G401 (cell line): ENCODE results near the gene CARMIL1. TPM values are rescaled to one million over a fixed set of nuclear protein-coding genes. Genes with fewer than 3 reads are reported as not detected.
A peak's percentile ranks its signal among the peaks of the same experiment; 100 is the strongest.

ENCODE experiments used
- DNase-seq: peaks from one replicate; pipeline ENCODE4 v3.0.0-alpha.2; 2015; ENCODE audit warnings: low spot score
- in situ Hi-C: cut with HindIII; loops from 2 replicates; pipeline ENCODE4 v1.10.0; 2016; ENCODE audit warnings: low sequenced_read_pairs, mixed read lengths
- total RNA-seq: library from RNA; depleted of rRNA; stranded (reverse); fragments of >200 nt; shearing (Covaris generic); gene quantifications from 2 replicates; pipeline ENCODE4 v1.2.3, GENCODE V29; 2014

Gene CARMIL1
- total RNA-seq, 1 experiment from 2014 or later, result 0.20 TPM

DNA sequence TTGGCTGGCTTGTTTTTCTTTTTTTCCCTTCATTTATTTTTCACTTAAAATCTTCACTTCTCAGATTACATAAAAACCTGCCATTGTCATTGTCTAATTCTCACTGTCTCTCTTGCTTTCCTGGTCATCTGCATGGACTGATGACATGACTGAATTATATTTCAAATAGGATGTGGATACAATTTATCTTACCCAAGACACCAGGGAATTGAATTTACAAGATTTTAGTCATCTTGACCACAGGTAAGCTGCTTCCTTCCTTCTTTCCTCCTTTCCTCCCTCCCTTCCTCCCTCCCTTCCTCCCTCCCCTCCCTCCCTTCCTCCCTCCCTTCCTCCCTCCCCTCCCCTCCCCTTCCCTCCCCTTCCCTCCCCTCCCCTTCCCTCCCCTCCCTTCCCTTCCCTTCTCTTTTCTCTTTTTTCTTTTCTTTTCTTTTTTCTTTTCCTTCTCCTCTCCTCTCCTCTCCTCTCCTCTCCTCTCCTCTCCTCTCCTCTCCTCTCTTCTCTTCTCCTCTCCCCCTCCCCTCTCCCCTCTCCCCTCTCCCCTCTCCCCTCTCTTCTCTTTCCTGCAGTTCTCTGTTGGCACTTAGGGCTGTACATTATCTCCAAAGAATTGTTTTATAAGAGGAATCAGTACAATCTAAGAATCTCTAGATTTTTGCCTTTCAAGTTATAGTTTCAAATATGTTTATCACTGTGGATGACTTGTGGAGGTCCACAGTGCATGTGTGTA lies 171.5 kb downstream of the CARMIL1 start:
- in situ Hi-C loops, result no loop called here
- DNase-seq, result no peak

DNA sequence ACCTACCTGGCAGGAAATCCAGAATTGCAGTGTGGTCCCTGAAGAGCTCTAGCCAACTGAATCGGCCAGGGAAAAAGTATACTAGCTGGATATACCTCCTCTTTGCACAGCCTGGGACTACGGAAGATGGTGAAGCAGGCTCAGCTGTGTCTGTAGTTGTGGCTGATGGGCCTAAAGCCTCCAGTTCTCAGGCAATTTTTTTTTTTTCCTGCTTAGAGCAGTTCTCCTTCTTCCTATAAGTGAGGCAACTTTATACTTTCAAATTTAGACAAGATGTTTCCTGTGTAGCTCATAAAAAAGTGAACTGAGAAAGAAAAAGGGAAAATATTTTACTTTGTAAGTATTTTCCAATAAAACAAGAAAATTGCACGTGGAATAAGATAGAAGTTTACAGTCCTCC lies 172.9 kb downstream of the CARMIL1 start:
- DNase-seq, result no peak
- in situ Hi-C loops, result no loop called here

DNA sequence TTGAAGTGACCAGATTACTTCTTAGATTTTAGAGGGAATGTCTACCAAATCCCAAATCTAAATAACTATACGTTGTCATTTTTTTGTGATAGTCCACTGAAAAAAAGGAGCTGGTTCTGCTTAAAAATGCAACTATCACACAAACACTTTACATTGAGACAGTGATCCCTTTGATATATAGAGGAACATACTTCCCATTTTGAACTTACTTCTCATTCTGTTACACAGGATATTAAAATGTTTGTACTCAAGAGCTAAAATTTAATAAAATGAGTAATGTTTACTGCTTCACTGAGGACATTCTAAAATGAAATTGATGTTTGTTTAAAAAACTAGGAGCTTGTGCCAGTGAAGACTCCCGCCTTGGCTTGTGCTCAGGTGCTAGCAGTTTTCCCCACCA lies 174.1 kb downstream of the CARMIL1 start:
- DNase-seq, result no peak
- in situ Hi-C loops, result no loop called here

DNA sequence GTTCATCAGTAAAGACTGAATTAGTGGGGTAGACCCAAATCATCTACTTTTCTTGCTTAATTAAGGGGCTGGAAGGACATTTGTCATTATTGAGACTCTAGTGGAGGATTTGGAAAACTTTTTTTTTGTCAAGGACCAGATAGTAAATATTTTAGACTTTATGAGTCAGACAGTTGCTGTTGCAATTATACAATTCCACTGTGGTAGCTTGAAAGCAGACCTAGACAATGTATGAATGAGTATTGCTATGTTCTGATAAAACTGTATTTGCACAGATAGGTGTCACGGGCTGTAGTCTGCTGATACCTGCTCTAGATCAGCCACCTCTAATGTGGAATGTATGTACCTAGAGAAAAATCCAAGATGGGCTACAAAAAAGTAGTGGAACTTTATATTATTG lies 175.0 kb downstream of the CARMIL1 start:
- in situ Hi-C loops, result no loop called here
- DNase-seq, result no peak

DNA sequence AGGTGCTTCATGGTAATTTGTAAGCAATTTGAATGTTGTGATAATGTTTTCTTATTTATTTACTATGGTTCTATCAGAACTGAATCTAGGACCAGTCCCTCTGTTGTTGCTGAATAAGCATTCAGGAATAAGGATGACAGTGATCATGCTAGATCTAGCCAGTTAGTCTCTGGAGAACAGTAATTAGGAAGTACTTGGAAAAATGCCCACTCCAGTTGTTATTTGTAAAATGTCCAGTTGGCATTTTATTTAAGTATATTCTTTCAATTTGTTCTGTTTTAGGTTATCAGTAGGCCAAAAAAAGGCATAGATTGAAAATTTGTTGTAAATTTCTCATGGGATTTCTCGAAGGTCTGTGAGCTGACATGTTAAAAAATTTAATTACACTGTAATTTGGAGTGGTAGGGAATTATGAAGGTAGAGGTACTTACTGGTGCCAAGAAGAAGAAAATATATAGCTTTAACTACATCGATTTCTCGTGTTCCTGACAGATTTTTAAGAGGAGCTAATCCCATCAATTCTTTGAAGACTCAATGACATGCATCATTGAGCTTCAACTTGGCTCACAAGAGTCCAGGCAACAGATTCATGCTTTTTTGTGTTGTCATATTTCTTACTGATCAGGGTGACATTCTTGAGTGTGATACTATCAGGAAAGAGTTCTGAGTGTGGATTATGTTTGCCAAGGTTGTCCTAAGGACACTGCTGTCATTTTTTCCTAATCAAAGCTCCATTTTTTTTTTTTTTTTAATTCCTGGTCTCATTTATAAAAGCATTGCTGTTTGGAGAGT lies 177.3 kb downstream of the CARMIL1 start:
- no peak for DNase-seq
- in situ Hi-C loops, result no loop called here

DNA sequence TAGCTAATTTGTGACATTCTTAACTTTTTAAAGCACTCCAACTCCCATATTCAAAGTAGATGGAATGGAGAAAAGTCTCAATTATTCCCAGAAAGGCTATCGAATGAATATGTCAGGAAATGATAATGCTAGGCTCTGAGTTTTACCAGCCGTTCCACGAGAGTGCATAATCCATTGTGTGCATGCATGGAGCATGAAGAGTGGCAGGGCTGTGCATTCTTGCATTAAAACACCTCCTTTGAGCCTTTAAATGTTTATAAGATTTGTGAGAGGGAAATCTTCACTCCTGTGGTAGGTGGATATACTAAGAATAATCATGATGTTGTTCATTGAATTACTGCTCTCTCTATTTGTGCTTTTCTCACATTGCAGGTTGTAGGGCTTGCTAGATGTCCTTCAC lies 178.3 kb downstream of the CARMIL1 start:
- no peak for DNase-seq
- in situ Hi-C loops, result no loop called here

DNA sequence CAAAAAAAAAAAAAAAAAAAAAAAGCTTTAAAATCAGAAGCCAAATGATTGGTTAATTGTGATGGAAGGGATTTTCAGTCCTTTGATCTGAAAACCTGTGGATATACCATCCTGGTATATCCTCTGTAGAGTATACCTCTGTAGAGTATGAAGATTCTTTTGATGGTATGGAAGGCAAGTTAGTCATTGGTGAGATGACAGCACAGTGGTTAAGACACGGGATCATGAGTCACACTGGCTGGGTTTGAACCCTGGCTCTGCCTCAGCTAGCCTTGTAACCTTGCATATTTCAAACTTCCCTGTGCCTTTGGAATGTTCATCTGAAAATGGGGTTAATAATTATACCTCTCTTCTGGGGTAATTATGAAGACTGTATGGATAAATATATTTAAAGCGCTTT lies 179.3 kb downstream of the CARMIL1 start:
- in situ Hi-C loops, result no loop called here

DNA sequence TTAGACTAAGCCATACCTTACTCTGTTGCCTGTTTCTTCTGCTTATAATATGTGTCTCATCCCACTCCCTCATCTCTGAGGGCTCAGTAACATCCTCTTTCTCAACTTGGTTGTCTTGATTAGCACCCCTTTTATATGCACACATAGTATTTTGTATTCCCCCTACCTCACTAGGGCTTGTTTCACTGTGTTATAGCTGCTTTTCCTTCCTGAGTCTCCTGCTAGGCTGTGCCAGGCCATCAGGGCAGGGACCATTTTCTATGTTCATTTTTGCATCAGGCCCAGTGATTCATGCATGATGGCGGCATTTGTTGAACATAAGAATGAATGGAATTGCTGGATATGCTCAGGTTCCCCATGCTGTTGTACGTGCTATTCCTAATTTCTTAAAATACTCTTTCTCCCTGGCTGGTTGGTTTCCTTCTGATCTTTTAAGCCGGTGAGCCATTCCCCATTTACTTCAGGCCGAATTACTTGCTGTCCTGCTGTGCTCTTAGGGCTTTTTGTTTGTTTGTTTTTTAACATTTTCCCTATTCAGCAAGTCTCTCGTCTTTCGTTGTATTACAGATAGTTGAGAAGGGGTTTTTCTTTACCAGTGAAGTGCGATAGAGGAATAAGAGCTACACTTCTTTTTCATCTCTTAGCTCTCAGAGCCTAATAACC lies 183.2 kb downstream of the CARMIL1 start:
- DNase-seq, result no peak

More for the DNA sequence above, 179.3 kb downstream of the CARMIL1 start:
- no peak for DNase-seq

DNA sequence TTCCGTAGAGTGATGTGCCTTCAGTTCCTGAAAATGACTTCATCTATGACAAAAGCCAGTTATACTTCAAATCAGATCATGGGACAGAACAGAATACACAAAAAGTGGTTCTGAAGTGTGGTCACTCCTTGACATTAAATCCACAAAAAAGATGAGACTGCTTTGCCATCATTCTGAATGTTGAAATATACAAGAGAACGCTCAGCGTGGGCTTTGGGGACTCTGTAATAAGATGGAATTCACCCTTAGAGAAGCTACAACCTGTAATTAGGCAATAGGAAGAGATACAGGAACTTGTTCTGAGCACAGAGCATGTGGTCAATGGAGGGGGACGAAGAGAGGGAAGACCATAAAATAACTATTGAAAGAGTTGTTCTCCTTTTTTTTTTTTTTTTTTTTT lies 184.3 kb downstream of the CARMIL1 start:
- in situ Hi-C loops, result no loop called here
- DNase-seq, result no peak

More for the DNA sequence above, 183.2 kb downstream of the CARMIL1 start:
- in situ Hi-C loops, result no loop called here

DNA sequence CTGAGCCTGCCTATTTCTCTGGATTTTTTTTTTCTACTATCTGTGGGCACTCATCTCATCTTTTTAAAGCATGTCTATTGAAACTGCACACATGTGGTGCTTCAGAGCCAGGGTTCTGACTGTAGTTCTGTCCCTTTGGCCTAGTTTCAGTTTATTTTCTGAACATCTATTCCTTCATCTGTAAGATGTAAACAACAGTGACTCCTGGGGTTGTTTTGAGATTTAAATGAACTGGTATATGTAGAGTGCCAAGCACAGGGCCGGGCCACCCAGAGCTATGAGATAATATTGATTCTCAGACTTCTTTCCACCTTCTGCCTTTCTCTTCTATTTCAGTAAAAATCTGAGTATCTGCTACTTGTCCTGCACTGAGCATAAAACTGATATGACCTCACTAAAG lies 185.1 kb downstream of the CARMIL1 start:
- in situ Hi-C loops, result no loop called here
- DNase-seq, result no peak

DNA sequence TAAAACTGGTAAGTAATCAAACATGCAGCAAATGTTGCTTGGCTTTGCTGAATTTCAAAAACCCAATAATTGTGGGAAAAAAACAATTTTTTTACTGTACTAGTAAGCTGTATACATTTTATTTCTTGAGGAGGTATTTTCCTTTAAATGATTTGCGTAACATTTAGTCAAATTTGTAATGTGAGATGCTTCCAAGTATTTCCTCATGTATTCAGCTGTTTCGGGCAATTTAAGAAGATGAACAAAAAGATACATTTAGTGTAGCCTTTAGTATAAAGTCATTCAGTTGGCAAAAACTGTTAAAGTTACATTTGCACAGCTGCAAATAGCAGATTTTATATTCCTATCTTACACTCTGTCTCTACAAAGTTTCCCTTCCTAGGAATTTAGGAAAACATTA lies 186.8 kb downstream of the CARMIL1 start:
- in situ Hi-C loops, result no loop called here
- no peak for DNase-seq

DNA sequence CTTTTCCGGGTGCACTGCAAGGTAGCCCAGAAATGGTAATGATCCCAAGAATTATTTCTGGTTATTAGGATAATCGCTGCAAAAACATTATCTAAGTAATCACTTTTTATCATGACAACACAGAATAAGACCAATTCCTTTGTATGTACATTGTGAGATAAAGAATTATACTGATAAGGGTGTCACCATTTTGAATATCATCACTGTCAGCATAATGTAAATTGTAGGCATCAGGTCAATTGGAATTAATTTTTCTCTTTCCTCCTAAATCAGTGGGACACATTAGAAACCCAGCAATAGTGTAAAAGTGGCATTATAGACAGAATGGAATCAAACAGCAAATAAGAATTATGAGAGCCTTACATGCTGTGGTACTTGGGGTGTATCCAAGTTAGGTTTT lies 189.7 kb downstream of the CARMIL1 start:
- no peak for DNase-seq
- in situ Hi-C loops, result no loop called here

DNA sequence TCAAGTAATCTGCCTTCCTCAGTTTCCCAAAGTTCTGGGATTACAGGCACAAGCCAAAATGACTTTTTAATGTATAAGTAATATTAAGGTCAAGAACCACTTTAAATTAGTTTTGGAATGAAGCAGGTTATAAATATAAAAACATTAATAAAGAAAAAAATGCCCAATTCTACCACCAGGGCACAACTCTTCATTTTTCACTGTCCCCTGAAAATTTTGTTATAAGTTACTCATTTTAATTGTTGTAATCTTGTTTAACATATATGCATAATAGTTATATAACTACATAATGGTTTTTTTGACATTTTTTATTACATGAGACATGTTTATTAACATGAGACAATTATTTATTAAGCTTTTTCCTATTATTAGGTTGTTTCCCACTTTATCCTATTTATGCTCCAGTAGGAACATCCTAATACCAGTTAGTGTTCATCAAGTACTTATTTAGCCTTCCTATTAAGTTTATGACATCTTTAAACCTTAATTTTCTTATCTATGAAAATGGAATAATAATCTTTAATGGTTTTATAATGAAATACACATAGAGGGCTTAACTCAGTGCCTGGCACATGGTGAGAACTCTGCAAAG lies 190.7 kb downstream of the CARMIL1 start:
- in situ Hi-C loops, result no loop called here

DNA sequence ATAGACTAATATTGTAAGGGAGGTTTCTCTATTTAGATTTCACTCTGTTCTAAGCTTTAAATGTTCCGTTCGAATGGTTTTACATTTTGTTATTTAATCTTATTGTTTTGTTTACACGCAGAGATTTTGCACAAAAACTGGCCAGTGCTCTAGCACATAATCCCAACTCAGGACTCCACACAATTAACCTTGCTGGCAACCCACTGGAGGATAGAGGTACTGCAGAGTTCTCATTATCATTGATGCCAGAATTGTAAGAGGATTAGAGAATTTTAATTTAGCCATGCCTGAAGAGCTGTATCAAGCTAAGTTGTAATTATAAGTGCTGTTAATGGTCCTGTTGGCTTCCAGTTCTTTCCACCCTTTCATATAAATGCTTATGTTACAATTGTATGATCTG lies 193.1 kb downstream of the CARMIL1 start:
- peak; percentile 45 for DNase-seq
- in situ Hi-C loops, result no loop called here

More for the DNA sequence above, 190.7 kb downstream of the CARMIL1 start:
- no peak for DNase-seq

DNA sequence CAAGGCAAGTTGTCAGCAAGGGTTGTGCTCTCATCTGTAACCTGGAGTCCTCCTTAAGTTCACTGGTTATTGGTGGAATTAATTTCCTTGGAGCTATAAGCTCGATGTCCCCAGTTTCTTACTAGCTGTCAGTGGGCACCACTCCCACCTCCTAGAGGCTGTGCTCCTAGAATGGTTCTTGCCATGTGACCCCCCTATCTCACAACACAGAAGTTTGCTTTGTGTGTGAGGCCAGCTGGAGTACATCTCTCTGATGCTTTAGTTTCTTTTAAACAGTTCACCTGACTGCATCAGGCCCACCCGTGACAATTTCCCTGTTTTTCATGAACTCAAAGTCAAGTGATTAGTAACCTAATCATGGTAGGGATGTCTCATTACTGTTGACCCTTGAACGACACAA lies 193.7 kb downstream of the CARMIL1 start:
- DNase-seq, result no peak
- in situ Hi-C loops, result no loop called here

DNA sequence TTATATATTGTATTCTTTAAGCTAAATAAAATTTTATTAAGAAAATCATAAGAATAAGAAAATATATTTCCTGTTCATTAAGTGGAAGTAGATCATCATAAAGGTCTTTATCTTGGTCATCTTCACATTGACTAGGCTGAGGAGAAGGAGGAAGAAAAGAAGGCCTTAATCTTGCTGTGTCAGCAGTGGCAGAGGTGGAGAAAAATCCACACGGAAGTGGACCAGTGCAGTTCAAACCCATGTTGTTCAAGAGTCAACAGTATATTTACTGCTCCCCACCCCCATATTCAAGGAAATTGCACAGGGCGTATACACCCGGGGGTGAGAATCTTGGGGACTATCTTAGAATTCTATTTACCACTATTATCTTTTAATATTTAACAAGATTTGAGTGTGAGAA lies 194.3 kb downstream of the CARMIL1 start:
- DNase-seq, result no peak
- in situ Hi-C loops, result no loop called here

DNA sequence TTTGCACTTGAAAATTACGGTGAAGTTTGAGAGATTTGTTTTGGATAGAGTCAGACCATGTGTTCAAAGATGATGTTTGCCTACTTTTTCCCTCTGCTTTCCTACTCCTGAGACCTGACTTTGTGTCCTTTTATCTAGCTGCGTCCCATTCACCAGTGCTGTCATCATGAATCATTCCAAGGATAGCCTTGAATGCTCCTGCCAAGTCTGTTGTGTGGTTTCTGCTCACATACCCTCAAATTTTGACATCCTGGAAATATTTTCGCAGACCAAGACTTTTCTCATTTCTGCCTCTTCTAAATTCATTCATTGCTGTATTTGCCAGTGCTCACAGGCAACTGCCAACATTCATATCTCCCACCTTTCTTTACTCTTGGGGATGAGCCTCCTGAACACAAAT lies 197.0 kb downstream of the CARMIL1 start:
- DNase-seq, result no peak
- in situ Hi-C loops, result no loop called here

DNA sequence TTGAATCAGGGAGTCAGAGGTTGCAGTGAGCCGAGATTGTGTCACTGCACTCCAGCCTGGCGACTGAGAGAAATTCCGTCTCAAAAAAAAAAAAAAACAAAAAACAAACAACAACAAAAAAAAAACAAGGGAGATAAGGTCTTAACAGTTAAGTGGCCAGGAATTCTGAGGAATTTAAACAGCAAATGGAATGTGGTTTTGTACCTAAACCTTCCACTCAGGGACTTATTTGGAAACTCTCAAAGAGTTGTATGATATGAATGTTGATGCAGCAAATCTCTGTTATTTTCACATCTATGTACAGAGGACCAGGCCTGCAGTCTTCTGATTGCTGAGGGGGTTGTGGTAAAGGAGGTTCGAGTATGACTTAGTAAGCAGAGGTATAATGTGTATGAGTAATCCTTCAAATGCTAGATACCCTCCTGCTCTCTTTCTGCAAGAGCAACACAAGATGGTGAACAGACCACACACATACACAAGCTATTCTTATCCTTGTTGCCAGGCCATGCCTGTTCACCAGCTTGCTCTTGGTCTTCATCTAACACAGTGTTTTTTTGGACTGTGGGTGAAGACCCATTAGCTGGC lies 197.9 kb downstream of the CARMIL1 start:
- in situ Hi-C loops, result no loop called here
- no peak for DNase-seq

DNA sequence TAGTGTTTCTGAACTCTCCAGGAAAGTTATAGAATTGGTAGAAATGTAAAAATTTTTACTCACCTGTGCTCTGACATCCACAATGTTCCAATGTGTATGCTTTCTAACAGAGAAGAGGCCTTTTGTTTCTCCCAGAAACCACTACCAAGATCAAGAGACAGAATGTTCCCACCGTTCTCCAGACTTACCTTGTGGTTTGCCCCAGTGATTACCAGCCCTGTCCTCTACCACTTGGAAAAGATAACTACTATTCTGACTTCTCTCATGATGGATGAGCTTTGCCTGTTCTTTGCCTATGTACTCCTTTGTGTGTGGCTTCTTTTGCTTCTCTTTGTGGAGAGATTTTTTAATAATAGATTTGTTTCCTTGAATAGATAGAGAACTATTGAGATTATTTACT lies 199.8 kb downstream of the CARMIL1 start:
- no peak for DNase-seq
- in situ Hi-C loops, result no loop called here

DNA sequence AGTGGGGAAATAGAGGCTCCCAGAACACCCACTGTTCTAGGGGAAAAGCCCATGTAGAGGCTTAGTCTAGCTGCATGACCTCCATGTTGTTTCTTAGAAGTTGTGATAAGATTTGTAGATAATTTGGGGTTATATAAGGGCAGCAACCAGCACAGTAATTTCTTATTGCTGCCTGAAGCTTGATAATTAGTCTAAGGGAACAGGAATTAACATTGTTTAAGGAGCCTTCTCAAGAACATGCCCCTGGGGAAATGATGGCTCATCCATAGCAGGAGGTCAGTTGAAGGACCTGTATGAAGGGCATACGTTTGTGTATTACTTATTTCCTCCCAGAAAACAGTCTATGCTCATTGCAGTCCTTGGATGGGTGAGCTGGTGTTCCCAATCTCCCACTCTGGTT lies 202.1 kb downstream of the CARMIL1 start:
- no peak for DNase-seq
- in situ Hi-C loops, result no loop called here
